Activated naive CD8-positive, alpha-beta T cell treated with anti-CD3 and anti-CD28 coated beads, Interleukin-2, amount 50 U/mL, for 24 hours (primary cell): ENCODE data around the gene GEMIN5.

Source experiments
- ATAC-seq: fragments of 150-1000 bp; cut with Tn5 transposase; one replicate; pipeline ENCODE4 v1.10.0; 2021
- DNase-seq: peaks from one replicate; pipeline ENCODE4 v3.0.0; 2021
- H3K27ac Mint-ChIP-seq: one replicate; pipeline ENCODE4 v1.8.0; 2021; ENCODE audit warnings: mild to moderate bottlenecking, mixed read lengths
- H3K27me3 Mint-ChIP-seq: one replicate; pipeline ENCODE4 v1.8.0; 2021; ENCODE audit warnings: mixed read lengths
- H3K36me3 Mint-ChIP-seq: one replicate; pipeline ENCODE4 v1.8.0; 2021; ENCODE audit warnings: low read depth, mixed read lengths
- H3K4me1 Mint-ChIP-seq: one replicate; pipeline ENCODE4 v1.8.0; 2021; ENCODE audit warnings: mixed read lengths
- H3K4me3 Mint-ChIP-seq: one replicate; pipeline ENCODE4 v1.8.0; 2021; ENCODE audit warnings: mild to moderate bottlenecking, moderate library complexity, mixed read lengths
- H3K9me3 Mint-ChIP-seq: one replicate; pipeline ENCODE4 v1.8.0; 2021; ENCODE audit warnings: mixed read lengths

GEMIN5 gene

DNA sequence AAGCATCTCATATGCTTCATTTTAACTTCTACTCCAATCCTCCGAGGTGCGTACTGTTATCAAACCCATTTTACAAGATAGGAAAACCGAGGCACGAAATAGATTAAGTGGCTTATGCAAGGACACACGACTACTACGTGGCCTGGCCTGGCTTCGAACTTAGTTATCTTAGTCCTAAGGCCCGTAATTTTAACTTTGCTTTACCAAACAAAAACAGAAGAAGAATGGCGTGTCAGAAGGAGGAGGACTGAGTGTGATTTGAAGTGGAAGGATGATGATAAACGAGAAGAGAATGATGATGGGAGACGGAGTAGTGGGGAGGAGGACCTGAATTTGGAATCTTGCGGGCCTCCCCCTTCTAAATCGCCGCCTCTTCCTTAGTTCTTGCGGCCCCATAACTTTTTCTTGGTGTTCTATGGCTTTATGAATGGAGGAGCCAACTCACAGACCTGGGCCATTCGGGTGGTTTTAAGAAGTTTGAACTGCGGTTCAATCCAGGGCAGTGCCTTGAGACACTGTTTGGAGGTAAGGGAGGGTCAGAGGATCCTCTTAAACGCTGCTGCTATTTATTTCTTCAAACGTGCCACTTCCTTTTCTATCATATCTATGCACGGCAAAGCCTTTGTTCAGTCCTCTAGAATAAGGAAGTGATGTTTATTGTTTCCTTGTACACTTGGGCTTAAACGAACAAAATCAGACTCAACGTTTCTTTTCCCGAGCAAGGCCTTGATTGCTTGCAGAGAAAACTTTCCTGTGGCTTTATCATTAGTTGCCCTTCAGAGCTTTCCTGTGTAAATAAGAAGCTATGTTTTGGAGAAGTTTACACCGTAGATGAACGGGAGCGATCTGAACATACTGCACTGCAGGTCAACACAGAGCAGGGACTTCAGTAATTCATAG, 78.8 kb downstream of the GEMIN5 start:
- Mint-ChIP-seq H3K4me3 (peak overlapping the region; percentile 99), H3K9me3 (no peaks in the 10 kb centered on the region), H3K4me1 (peaks cover 48% of the 10 kb centered on the region), H3K36me3 (peaks cover 24% of the 10 kb centered on the region), H3K27me3 (no peaks in the 10 kb centered on the region), H3K27ac (peak overlapping the region; percentile 99)
- DNase-seq (peak; percentile 7), ATAC-seq (no peak)

DNA sequence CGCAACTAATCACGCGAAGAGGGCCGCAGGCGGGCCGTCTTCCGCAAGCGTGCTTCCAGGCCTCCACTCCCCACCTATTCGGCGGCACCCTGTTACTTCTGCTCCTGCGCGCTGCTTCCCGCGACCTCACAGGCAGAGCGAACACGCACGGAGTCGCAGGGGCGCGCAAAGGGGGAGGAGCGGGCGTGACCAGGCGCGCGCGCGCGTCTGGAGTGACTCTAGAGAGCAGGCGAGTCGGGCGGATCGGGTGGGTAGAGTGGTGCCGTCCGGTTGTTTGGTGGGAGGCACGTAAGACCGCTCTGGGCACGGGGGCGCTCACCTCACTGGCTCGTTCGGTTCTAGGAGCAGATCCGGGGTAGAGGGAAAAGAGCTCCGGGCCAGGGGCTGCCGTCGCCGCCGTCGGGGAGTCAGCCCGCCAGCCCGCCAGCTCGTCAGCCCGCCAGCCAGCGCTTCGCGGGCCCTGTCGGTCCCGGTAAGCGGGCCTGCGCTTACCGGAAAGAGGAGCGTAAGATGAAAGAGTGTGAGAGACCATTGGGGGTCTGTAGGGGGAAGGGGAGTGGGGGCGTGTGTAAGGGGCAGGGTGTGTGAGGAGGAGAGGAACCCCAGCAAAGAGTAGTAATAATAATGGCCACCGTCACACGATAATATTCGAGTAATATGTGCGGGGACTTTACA, 79.6 kb downstream of the GEMIN5 start, which contains the start of gene CNOT8:
Gene CNOT8 (plus strand): TSS at position 331 of the 675 bp plus-strand sequence. CDS start 4,652 bp downstream, outside the sequence.
- Mint-ChIP-seq H3K4me1 (peaks cover 46% of the 10 kb centered on the region), H3K36me3 (peaks cover 19% of the 10 kb centered on the region), H3K27ac (peak within 1 kb of the TSS; percentile 99), H3K27me3 (no peaks in the 10 kb centered on the region), H3K9me3 (no peaks in the 10 kb centered on the region), H3K4me3 (peak within 1 kb of the TSS; percentile 99)
- DNase-seq: peak; percentile 98
- peak; percentile 93 for ATAC-seq

DNA sequence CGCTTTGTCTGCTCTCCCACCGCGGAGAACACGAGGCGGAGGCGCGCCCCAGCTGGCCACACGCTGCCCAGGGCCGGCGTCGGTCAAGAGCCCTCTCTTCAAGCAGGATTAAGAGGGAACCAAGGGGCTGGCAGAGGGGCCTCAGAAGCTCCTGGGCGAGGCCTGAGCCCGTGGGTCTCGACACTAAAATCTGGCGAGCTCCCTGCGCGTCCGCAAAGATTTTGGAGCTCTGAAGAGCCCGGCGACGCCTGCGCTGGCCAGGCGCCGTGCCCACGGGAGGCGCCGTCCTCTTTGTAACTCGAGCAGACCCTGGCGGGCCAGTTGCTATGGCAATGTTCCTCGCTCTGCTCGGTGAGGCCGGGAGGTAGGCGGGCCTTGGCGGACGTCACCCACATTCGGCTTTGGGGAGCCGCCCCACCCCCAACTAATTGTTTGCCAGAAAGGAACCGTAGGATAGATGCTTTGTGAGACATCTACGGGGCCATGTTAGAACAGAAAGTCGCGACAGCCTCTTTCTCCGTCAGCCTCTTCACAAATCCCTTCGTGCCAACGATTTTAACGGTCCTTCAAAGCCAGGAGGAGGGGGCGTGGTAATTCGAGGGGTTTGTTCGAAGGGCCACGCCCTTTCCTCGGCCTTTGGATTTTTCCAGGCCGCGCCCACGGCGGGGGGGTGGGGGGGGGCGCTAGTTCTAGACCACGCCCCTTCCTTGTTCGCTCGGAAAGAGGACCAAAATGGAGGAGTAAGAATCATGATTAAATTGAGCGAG, 80.3 kb downstream of the GEMIN5 start:
- peak overlapping the region; percentile 99 for H3K4me3 Mint-ChIP-seq
- peaks cover 40% of the 10 kb centered on the region for H3K4me1 Mint-ChIP-seq
- H3K9me3 Mint-ChIP-seq: no peaks in the 10 kb centered on the region
- peak; percentile 58 for ATAC-seq
- H3K27ac Mint-ChIP-seq: peak overlapping the region; percentile 99
- peaks cover 12% of the 10 kb centered on the region for H3K36me3 Mint-ChIP-seq
- no peaks in the 10 kb centered on the region for H3K27me3 Mint-ChIP-seq
- DNase-seq: peak; percentile 86

DNA sequence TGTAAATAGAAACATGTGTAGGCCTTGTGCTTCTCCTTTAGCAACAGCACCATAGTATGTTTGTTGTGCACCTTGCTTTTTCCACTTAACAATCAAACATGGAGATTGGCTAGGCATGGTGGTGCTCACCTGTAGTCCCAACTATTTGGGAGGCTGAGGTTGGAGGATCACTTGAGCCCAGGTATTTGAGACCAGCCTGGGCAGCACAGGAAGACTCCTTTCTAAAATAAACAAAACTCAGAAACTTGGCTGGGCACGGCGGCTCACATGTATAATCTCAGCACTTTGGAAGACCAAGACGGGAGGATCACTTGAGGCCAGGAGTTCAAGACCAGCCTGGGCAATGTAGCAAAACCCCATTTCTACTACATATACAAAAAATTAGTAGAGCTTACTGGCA, 86.7 kb downstream of the GEMIN5 start:
- no peaks in the 10 kb centered on the region for H3K9me3 Mint-ChIP-seq
- no peak for ATAC-seq

DNA sequence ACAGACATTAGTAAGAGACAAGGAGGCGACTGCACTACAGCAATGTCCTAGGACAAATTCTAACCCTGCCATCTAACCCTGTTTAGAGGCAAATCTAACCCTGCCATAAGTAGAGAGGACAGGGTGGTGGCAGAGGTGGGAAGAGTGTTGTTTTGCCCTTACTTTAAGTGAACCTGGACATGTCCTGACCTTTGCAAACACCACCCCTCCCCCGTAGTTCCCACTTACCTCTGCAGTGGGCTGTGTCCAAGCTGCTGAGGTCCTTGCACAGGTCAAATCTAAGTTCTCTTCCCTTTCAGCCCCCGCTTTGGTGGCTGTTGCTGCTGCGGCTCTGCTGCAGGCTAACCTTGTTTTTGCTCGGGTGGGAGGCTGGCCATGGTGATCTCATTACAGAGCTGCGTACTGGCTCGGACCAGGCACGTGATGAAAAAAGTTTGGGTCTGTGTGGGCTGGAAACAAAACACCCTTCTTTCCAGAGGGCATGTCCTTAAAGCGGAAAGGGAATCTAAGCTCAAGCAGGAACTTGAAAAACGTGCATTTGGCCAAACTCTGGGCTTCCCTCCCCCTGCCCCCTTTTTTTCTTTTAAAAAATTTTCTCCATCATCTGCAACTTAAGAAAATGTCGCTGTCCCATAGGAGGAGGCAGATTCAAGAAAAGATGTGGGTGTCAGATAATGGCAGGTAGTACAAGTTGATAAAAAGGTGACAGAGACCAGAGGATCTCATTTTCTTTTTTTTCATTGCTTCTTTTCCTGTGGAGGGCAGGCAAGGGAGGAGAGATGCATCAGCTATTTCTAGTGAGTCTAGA, 87.6 kb downstream of the GEMIN5 start, which contains the start of gene FAXDC2:
Gene FAXDC2 (minus strand): TSS at position 349 of the 808 bp plus-strand sequence. CDS start 12,425 bp downstream, outside the sequence.
- Mint-ChIP-seq H3K4me3 (no peak within 1 kb of the TSS), H3K36me3 (no peaks in the 10 kb centered on the region), H3K27ac (no peak within 1 kb of the TSS), H3K4me1 (peaks cover 12% of the 10 kb centered on the region), H3K27me3 (no peaks in the 10 kb centered on the region), H3K9me3 (no peaks in the 10 kb centered on the region)
- ATAC-seq (peak; percentile 12), DNase-seq (no peak)

More for the DNA sequence above, 86.7 kb downstream of the GEMIN5 start:
- Mint-ChIP-seq H3K27ac (no peak overlapping the region), H3K4me3 (no peak overlapping the region), H3K36me3 (no peaks in the 10 kb centered on the region), H3K4me1 (peaks cover 12% of the 10 kb centered on the region), H3K27me3 (no peaks in the 10 kb centered on the region)
- no peak for DNase-seq

DNA sequence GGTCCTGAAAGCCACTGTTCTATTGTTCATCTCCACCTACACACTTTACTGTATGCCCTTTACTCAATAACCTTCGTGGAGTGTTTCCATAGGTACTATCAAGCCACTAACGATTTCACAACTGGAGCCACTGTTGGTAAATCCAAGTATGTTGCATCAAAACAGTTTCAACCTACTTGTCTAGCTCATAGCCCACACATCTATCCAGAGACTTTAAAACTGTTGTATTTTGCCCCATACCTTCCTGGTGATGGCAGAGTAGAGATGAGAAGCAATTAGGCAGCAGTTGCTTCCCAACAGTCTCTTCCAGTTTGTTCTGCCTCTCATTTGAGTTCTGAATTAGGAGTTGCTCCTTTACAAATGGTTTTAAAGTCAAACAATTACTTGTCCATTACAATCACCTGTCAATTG, 88.2 kb downstream of the GEMIN5 start:
- ATAC-seq (peak; percentile 65), DNase-seq (no peak)
- H3K9me3 Mint-ChIP-seq: no peaks in the 10 kb centered on the region
- peaks cover 12% of the 10 kb centered on the region for H3K4me1 Mint-ChIP-seq
- H3K4me3 Mint-ChIP-seq: no peak overlapping the region
- H3K27me3 Mint-ChIP-seq: no peaks in the 10 kb centered on the region
- H3K36me3 Mint-ChIP-seq: no peaks in the 10 kb centered on the region
- H3K27ac Mint-ChIP-seq: no peak overlapping the region

DNA sequence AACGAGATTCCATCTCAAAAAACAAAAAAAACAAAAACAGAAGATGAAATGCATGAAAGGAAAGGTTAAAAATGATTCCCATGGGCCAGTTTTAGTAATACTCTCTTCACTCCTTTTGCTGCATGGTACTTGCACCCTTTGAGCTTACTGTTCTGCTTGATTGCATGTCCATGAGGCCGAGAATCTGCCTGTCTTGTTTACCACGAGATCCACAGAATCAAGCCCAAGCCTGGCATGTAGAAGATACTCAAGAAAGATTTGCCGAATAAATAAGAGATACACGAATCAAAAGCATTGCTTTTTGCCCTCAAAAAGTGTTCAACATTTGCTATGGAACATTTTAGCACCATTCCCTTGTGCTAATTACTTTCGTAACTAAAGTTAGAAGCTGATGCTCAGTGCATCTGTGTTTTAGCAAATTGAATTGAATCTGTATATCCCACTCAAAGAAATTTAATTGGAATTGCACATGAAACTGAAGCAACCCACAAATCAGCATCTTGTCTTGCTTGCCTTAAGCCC, 88.7 kb downstream of the GEMIN5 start:
- H3K27ac Mint-ChIP-seq: no peak overlapping the region
- H3K27me3 Mint-ChIP-seq: no peaks in the 10 kb centered on the region
- no peak overlapping the region for H3K4me3 Mint-ChIP-seq
- no peaks in the 10 kb centered on the region for H3K9me3 Mint-ChIP-seq
- H3K36me3 Mint-ChIP-seq: no peaks in the 10 kb centered on the region
- ATAC-seq: no peak
- no peak for DNase-seq
- peaks cover 12% of the 10 kb centered on the region for H3K4me1 Mint-ChIP-seq

DNA sequence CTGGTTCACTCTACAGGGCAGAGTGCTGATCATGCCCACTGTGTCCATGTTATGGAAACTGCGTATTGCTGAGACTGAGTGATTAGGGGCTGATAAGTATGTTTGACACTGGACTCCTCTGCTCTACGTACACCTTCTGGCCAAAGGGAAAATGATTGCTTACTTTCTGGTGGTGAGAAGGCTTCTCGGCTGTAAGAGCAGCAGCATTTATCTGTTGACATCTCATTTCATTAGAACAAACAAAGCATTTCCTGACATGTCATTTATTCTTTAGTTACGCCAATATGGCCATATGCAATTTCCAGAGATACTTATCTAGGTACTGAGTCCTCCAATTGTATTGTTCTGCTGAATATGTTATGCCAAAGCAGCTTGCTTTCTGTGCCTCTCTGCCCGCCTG, 93.2 kb downstream of the GEMIN5 start:
- no peak for DNase-seq
- H3K4me3 Mint-ChIP-seq: no peak overlapping the region
- H3K27ac Mint-ChIP-seq: no peak overlapping the region
- no peaks in the 10 kb centered on the region for H3K27me3 Mint-ChIP-seq
- H3K4me1 Mint-ChIP-seq: peaks cover 4% of the 10 kb centered on the region
- H3K9me3 Mint-ChIP-seq: no peaks in the 10 kb centered on the region
- H3K36me3 Mint-ChIP-seq: no peaks in the 10 kb centered on the region
- ATAC-seq: no peak

DNA sequence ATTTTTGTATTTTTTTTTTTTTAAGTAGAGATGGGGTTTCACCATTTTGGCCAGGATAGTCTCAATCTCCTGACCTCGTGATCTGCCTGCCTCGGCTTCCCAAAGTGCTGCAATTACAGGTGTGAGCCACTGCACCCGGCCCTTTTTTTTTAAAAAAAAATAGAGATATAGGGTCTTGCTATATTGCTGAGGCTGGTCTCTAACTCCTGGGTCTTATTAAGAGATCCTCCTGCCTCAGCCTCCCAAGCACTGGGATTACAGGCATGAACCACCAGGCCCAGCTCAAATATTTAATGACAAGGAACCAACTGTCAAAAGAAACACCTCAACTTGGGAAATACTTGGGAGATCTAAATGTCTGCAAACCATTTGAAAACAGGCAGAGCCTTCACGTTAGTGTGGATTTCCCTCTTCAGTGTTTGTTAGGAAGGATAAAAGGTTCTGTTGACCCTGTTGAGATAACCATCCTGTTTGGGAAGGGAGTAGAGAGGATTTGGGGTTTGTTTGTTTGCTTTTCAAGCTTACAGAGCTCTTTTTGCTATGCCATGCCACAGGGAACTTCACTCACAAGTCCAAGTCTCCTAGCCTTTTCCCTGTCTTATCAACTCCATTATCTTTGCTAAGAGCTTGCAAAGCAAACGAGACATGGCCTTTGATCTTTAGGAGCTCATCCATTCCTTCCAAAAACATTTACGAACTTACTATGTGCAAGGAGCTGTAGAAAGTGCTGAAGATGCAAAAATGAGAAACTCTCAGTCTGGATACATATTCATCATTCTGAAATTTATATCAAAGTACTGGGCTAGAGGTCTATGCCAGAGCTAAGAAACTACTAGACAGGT, 95.1 kb downstream of the GEMIN5 start:
- H3K4me1 Mint-ChIP-seq: no peaks in the 10 kb centered on the region
- no peaks in the 10 kb centered on the region for H3K9me3 Mint-ChIP-seq
- H3K27me3 Mint-ChIP-seq: no peaks in the 10 kb centered on the region
- no peak overlapping the region for H3K27ac Mint-ChIP-seq
- ATAC-seq (no peak), DNase-seq (no peak)
- no peaks in the 10 kb centered on the region for H3K36me3 Mint-ChIP-seq
- H3K4me3 Mint-ChIP-seq: no peak overlapping the region

DNA sequence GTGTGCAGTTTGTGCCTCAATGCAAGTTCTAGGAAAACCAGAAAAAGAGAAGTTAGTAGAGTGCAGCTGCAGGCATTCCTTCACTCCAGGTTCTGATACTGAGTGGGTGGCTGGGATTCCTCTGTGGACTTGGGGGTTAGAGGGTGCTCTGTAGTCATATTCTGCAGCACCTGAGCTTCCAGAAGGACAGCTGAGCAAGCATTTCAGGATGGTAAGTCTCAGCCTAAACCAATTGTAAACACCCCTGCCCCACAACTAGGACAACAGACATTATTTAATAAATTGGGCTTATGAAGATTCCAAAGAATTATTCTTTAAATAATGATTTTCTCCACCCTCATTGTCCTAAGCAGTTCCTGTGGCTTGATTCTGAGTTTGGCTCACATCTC, 96.7 kb downstream of the GEMIN5 start:
- no peaks in the 10 kb centered on the region for H3K36me3 Mint-ChIP-seq
- H3K4me1 Mint-ChIP-seq: no peaks in the 10 kb centered on the region
- DNase-seq (no peak), ATAC-seq (no peak)
- no peak overlapping the region for H3K27ac Mint-ChIP-seq
- no peak overlapping the region for H3K4me3 Mint-ChIP-seq
- no peaks in the 10 kb centered on the region for H3K9me3 Mint-ChIP-seq
- no peaks in the 10 kb centered on the region for H3K27me3 Mint-ChIP-seq

DNA sequence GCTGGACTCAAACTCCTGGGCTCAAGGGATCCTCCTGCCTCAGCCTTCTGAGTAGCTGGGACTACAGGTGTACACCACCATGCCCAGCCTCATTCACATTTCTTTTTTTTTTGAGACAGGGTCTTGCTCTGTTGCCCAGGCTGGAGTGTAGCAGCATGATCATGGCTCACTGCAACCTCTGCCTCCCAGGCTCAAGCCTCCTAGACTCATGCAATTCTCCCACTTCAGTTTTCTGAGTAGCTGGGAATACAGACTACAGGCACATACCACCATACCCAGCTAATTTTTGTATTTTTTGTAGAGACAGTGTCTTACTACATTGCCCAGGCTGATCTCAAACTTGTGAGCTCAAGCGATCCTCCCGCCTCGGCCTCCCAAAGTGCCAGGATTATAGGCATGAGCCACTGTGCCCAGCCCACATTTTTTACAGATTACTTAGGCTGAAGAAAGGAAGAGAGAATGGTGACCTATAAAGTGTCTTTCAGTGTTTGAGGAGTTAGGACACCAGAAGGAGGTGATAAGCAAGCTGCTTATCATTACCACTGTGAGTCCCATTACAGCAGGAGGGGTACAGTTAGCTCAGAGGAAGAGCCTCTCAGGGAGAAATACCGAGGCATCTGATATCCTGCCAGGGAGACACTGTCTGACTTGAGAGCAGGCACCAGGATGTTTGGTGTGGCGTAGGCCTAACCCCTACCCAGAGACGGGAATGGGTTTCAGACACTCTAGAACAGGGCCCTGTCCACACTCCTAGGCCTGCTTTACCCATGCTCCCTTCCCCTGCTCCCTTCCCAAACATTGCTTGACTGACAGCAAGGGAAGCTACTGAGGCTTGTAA, 97.4 kb downstream of the GEMIN5 start:
- DNase-seq: no peak
- no peaks in the 10 kb centered on the region for H3K4me1 Mint-ChIP-seq
- no peaks in the 10 kb centered on the region for H3K27me3 Mint-ChIP-seq
- H3K36me3 Mint-ChIP-seq: no peaks in the 10 kb centered on the region
- H3K4me3 Mint-ChIP-seq: no peak overlapping the region
- no peak for ATAC-seq
- H3K27ac Mint-ChIP-seq: no peak overlapping the region
- H3K9me3 Mint-ChIP-seq: no peaks in the 10 kb centered on the region
